NCI-H226 (cell line): ENCODE measurements around the gene CEACAM5.
"Not testable (repeated sequence)": the region's sequence is repeated elsewhere in the genome, so short reads cannot be mapped to it uniquely, and the experiment has no call there.

Source experiments
- DNase-seq: peaks from one replicate; pipeline ENCODE4 v3.0.0-alpha.2; 2015

CEACAM5 gene

GRCh38 chr19:41744850-41745249, 36.4 kb downstream of the CEACAM5 start:
- no peak for DNase-seq

DNA sequence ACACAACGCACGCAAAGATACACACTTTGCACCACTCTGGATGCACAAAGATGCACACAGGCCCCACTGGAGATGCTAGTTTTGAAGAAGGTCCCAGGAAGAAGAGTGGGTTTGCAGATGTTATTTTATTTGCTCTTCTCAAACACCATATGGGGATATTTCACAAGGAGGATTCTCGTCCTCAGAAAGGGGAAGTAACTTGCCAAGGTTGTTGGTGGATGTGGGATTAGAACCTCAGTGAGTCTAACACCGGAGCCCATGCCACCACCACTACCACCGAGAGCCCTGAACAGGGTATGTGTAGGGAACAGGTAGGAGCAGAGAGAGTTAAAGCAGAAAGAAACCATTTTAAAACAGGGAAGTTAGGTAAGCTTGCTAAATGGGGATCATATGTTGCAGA, 37.3 kb downstream of the CEACAM5 start:
- no peak for DNase-seq

DNA sequence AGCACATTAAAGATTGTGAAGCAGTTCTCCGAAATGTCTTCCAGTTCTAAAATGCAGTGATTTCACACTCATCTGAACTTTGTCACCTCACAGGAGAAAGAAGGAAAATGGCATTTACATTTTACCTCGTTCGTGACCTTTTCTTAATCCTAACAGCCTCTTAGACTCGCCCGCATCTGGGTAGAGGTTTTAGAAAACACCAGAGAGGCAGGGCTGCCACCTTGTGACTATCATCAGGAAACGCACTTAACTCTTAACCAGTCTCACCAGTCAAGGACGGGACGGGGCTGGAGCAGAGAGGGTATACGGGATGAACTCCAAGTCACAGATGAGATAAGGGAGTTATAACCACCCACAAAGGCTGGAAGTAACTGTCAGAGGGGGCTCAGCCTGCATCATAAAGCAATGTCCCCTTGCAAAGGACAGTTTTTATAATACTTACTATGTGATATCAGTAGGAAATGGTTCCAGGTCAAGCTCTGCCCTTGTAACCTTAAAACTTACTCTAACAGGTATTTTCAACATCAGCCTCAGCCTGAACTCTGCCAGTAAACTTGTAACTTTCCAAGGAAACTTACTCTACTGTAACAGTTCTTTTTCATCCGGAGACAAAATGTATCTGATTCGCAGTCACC, 38.3 kb downstream of the CEACAM5 start:
- peak; percentile 36 for DNase-seq

GRCh38 chr19:41748012-41748411, 39.6 kb downstream of the CEACAM5 start:
- DNase-seq = no peak

DNA sequence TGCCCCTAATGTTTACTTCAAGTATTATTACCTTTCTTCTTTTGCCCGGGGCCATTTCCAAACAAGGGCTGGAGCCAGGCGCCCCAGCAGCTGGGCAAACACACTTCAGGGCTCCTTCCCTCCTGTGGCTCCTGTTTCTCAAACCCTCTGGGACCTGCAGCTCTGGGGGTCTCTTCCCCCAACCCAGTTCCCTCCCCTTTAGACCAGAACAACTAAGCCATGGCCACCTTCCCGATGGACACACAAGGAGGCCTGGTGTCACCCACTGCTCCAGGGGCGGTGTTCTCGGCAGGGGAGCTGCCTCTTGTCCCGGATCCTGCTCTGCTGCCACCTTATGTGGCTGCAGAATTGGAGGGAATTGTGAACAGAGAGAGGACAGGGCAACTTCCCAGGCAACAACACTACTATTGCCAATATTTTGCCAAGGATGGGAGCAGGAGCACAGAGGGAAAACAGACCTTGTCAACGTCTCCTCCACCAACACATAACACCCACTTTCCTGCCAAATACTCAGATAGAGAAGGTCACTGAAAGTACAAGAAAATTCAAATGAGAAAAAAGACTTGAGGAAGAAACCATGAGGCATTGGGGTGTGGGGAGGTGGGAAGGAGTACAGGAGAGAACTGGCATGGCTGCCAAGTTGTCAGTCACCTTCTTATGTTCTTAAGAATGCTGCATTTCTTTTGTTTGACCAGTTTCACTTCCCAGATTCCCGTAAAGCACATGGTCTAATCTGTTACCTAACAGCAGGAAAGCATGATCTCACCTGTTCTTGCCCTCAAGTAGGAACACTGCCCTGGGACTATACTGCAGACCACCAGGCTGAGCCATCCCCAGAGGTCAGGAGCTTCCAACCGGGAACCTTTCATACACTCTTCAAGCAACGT, 42.1 kb downstream of the CEACAM5 start:
- DNase-seq = not testable (repeated sequence)

- peak; percentile 27 for DNase-seq
These were observed 44.7 kb downstream of the CEACAM5 start for GRCh38 chr19:41753159-41753558.

GRCh38 chr19:41753936-41754529, 45.6 kb downstream of the CEACAM5 start:
- peak; percentile 10 for DNase-seq

- DNase-seq = no peak
These were observed 47.0 kb downstream of the CEACAM5 start, which contains the start of gene CEACAM6 for GRCh38 chr19:41755328-41755913. Gene CEACAM6, plus strand, starts transcription at chr19:41755530. Its CDS starts 109 bp downstream, at chr19:41755639.

GRCh38 chr19:41758846-41759245, 50.4 kb downstream of the CEACAM5 start:
- DNase-seq = no peak

GRCh38 chr19:41767115-41767514, 58.7 kb downstream of the CEACAM5 start:
- DNase-seq = no peak

GRCh38 chr19:41768105-41768504, 59.7 kb downstream of the CEACAM5 start:
- DNase-seq = not testable (repeated sequence)

DNA sequence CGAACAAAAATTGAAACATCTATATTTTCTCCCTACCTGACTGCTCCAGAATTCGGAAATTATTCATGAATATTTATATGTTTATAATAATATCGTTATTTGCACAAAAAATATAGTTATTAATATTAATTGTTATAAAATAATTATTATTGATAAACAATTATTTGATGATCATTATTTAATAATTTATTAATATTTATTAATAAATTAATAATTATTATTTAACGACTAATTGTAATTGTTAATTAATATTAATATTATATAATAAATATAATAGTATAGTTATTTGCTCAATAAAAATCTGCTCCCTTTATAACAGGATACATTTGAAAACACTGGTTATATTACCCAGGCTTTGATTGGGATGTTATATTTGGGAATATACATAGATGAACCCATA, 61.2 kb downstream of the CEACAM5 start:
- DNase-seq = no peak

DNA sequence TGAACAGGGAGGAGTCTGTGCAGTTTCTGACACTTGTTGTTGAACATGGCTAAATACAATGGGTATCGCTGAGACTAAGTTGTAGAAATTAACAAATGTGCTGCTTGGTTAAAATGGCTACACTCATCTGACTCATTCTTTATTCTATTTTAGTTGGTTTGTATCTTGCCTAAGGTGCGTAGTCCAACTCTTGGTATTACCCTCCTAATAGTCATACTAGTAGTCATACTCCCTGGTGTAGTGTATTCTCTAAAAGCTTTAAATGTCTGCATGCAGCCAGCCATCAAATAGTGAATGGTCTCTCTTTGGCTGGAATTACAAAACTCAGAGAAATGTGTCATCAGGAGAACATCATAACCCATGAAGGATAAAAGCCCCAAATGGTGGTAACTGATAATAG, 63.0 kb downstream of the CEACAM5 start:
- no peak for DNase-seq

- DNase-seq = no peak
These were observed 66.1 kb downstream of the CEACAM5 start for GRCh38 chr19:41774515-41774980.

GRCh38 chr19:41776700-41777099, 68.3 kb downstream of the CEACAM5 start:
- DNase-seq = no peak
